Esophagus squamous epithelium (tissue), 5 donors: ENCODE measurements around the gene KRTAP5-1. TPM values are rescaled to one million over a fixed set of nuclear protein-coding genes. Genes with fewer than 3 reads are reported as not detected.

Experiments used
- DNase-seq: peaks from one replicate; lab custom pipeline; 2025; lab: John Stamatoyannopoulos, UW
- H3K27ac ChIP-seq, 4 donors: fragments of 200-600 bp; sonication (generic); one replicate each; pipeline ENCODE4 v1.5.1; 2016 to 2019; ENCODE audit warnings: mild to moderate bottlenecking in 1 of 4
- H3K27me3 ChIP-seq, 4 donors: fragments of 200-600 bp; sonication (generic); 1 replicate in 3 of 4; 2 replicates in 1 of 4; pipeline versions ENCODE4 v1.5.1 to v1.6.0; 2017 to 2021; ENCODE audit warnings: antibody characterized with exemption in 1 of 4
- H3K36me3 ChIP-seq, 3 donors: fragments of 200-600 bp; sonication (generic); one replicate each; pipeline ENCODE4 v1.5.1; 2016 to 2019
- H3K4me1 ChIP-seq, 3 donors: fragments of 200-600 bp; sonication (generic); one replicate each; pipeline ENCODE4 v1.5.1; 2017 to 2019
- H3K4me3 ChIP-seq, 4 donors: fragments of 200-600 bp; sonication (generic); 1 replicate in 3 of 4; 2 replicates in 1 of 4; pipeline ENCODE4 v1.5.1; 2016 to 2019; ENCODE audit warnings: mild to moderate bottlenecking in 2 of 4, moderate library complexity in 1 of 4
- H3K9me3 ChIP-seq, 3 donors: fragments of 200-600 bp; sonication (generic); one replicate each; pipeline ENCODE4 v1.5.1; 2016 to 2019
- CTCF ChIP-seq, 6 experiments: fragments of 450-650 bp in 4 of 6; fragments of 200-600 bp in 2 of 6; sonication (generic) in 2 of 6; IDR thresholded peaks; one replicate each; pipeline ENCODE4 v1.5.1; 2016 to 2019; ENCODE audit warnings: antibody characterized with exemption in 6 of 6, mild to moderate bottlenecking in 4 of 6, moderate library complexity in 4 of 6
- POLR2A ChIP-seq, 4 donors: fragments of 450-650 bp; IDR thresholded peaks; one replicate each; pipeline ENCODE4 v1.6.1; 2017; ENCODE audit warnings: antibody characterized with exemption in 4 of 4, mild to moderate bottlenecking in 4 of 4, moderate library complexity in 3 of 4
- WGBS, 2 donors: methylation state at CpG; one replicate each; pipeline ENCODE4 v1.1.5; 2018; 5-methylcytosine and 5-hydroxymethylcytosine counted together
- intact Hi-C: fragments of 100-400 bp; cut with DNase I; formaldehyde crosslinking; loops from one replicate; pipeline ENCODE4 v1.15.0; 2022
- total RNA-seq, 4 donors: library from RNA; depleted of rRNA; stranded (reverse); fragments of >200 nt; gene quantifications; one replicate each; pipeline ENCODE4 v1.1.0, GENCODE V29; 2016
- donor health status: DM: yes; HTN: yes; CAD: no.

Gene KRTAP5-1
- total RNA-seq, 4 donors from 2014 or later = not detected

- H3K27ac ChIP-seq = no peak overlapping the region
- peaks cover 4 to 78% (median 7%) of the 10 kb centered on the region in 4 donors for H3K27me3 ChIP-seq
- intact Hi-C loops = no loop called here
- 0 to 10% methylated on average over 6 to 10 of the region's 18 CpGs for WGBS, 2 donors
- H3K4me3 ChIP-seq = peak overlapping the region in 2 of 4 donors; percentile 47 to 62
- no peaks in the 10 kb centered on the region for H3K9me3 ChIP-seq
- H3K36me3 ChIP-seq = no peaks in the 10 kb centered on the region
- no peak for DNase-seq
- peaks cover 22 to 32% (median 28%) of the 10 kb centered on the region in 3 donors for H3K4me1 ChIP-seq
- TF ChIP-seq POLR2A (IDR thresholded peaks at IDR 0.05) (no peak), CTCF (IDR thresholded peaks at IDR 0.05) (no peak)
These were observed 39.0 kb downstream of the KRTAP5-1 start for GRCh38 chr11:1546077-1546535.

- TF ChIP-seq CTCF (IDR thresholded peaks at IDR 0.05) (no peak), POLR2A (IDR thresholded peaks at IDR 0.05) (no peak)
- Histone ChIP-seq H3K27ac (no peak overlapping the region), H3K9me3 (no peaks in the 10 kb centered on the region), H3K27me3 (peaks cover 4 to 78% (median 7%) of the 10 kb centered on the region in 4 donors), H3K4me3 (no peak overlapping the region), H3K4me1 (peaks cover 22 to 32% (median 28%) of the 10 kb centered on the region in 3 donors), H3K36me3 (no peaks in the 10 kb centered on the region)
- intact Hi-C loops = no loop called here
- DNase-seq = no peak
- 68 to 69% methylated on average over 5 of the region's 5 CpGs for WGBS, 2 donors
These were observed 39.7 kb downstream of the KRTAP5-1 start for GRCh38 chr11:1545432-1545831.

- Histone ChIP-seq H3K27ac (no peak overlapping the region), H3K36me3 (no peaks in the 10 kb centered on the region), H3K4me1 (peaks cover 22 to 32% (median 28%) of the 10 kb centered on the region in 3 donors), H3K27me3 (peaks cover 4 to 72% (median 7%) of the 10 kb centered on the region in 4 donors), H3K4me3 (no peak overlapping the region), H3K9me3 (no peaks in the 10 kb centered on the region)
- no peak for TF ChIP-seq CTCF (IDR thresholded peaks at IDR 0.05)
- no peak for TF ChIP-seq POLR2A (IDR thresholded peaks at IDR 0.05)
- intact Hi-C loops = no loop called here
- DNase-seq = no peak
- WGBS, 2 donors = 71% methylated on average over 5 of the region's 6 CpGs; no CpG with 5 or more reads in 1 of the 2 donors
These were observed 40.5 kb downstream of the KRTAP5-1 start for GRCh38 chr11:1544536-1544935.

GRCh38 chr11:1543606-1544263, 41.3 kb downstream of the KRTAP5-1 start:
- Histone ChIP-seq H3K27ac (no peak overlapping the region), H3K4me1 (peaks cover 22 to 31% (median 28%) of the 10 kb centered on the region in 3 donors), H3K4me3 (no peak overlapping the region), H3K9me3 (no peaks in the 10 kb centered on the region), H3K36me3 (no peaks in the 10 kb centered on the region), H3K27me3 (peaks cover 4 to 66% (median 7%) of the 10 kb centered on the region in 4 donors)
- TF ChIP-seq POLR2A (IDR thresholded peaks at IDR 0.05) = no peak
- no peak for TF ChIP-seq CTCF (IDR thresholded peaks at IDR 0.05)
- 68 to 89% methylated on average over 3 to 4 of the region's 13 CpGs for WGBS, 2 donors
- intact Hi-C loops = no loop called here
- DNase-seq = no peak

GRCh38 chr11:1542267-1542666, 42.8 kb downstream of the KRTAP5-1 start:
- peaks cover 0 to 4% (median 0%) of the 10 kb centered on the region in 3 donors for H3K9me3 ChIP-seq
- no peak overlapping the region for H3K4me3 ChIP-seq
- WGBS, 2 donors = no CpG with 5 or more reads among the region's 10 CpGs
- intact Hi-C loops = no loop called here
- H3K27me3 ChIP-seq = peaks cover 0 to 61% (median 4%) of the 10 kb centered on the region in 4 donors
- TF ChIP-seq POLR2A (IDR thresholded peaks at IDR 0.05) (no peak), CTCF (IDR thresholded peaks at IDR 0.05) (no peak)
- no peaks in the 10 kb centered on the region for H3K36me3 ChIP-seq
- DNase-seq = no peak
- peaks cover 11 to 21% (median 15%) of the 10 kb centered on the region in 3 donors for H3K4me1 ChIP-seq
- no peak overlapping the region for H3K27ac ChIP-seq
